HepG2 (cell line): ENCODE data around the gene PIWIL1. TPM values are rescaled to one million over a fixed set of nuclear protein-coding genes. Genes with fewer than 3 reads are reported as not detected.

Experiments used
- ATM ChIP-seq: fragments of 450-650 bp; IDR thresholded peaks from 2 replicates; pipeline ENCODE4 v1.7.1; 2017; ENCODE audit warnings: mild to moderate bottlenecking, borderline replicate concordance
- CC2D1A ChIP-seq: sonication (generic); formaldehyde crosslinking; IDR thresholded peaks from 2 replicates; pipeline ENCODE4 v1.8.1; 2023; ENCODE audit warnings: mild to moderate bottlenecking, missing genetic modification reagents
- GPN1 ChIP-seq: sonication (generic); formaldehyde crosslinking; IDR thresholded peaks from 2 replicates; pipeline ENCODE4 v1.5.1; 2020; ENCODE audit warnings: missing genetic modification reagents, borderline replicate concordance
- GTF2F1 ChIP-seq: fragments of 150-350 bp; IDR thresholded peaks from 2 replicates; pipeline ENCODE4 v1.6.1; 2014; ENCODE audit warnings: low read length
- polyA plus RNA-seq, 8 experiments: library from polyadenylated mRNA; depleted of rRNA in 3 of 8; stranded (reverse) in 7 of 8; unstranded in 1 of 8; fragments of >200 nt; fragmentation: Illumina TruSeq in 4 of 8; extraction: Trizol in 4 of 8; gene quantifications; 2 replicates each; pipeline versions ENCODE4 v1.2.1 to v1.2.3, GENCODE V29; 2011 to 2016; ENCODE audit warnings: low read depth in 4 of 8, missing spikeins in 1 of 8, mixed read lengths in 1 of 8; ENCODE audit not compliant: insufficient read depth in 1 of 8
- total RNA-seq, 5 experiments: library from RNA; depleted of rRNA; stranded (reverse); fragments of >200 nt; fragmentation: Illumina TruSeq; extraction: Trizol; gene quantifications; 2 replicates each; pipeline ENCODE4 v1.2.3, GENCODE V29; 2016; ENCODE audit warnings: low read depth in 1 of 5
- TF ChIP-seq, protein P1 (sequence below): sonication (generic); formaldehyde crosslinking; IDR thresholded peaks from one replicate; pipeline ENCODE4 v1.5.1; 2020; ENCODE audit warnings: mild to moderate bottlenecking, missing genetic modification reagents; ENCODE audit errors: not compliant biosample characterization
- TF ChIP-seq, protein P2 (sequence below): sonication (generic); formaldehyde crosslinking; IDR thresholded peaks from 2 replicates; pipeline ENCODE4 v1.4.0; 2020; ENCODE audit warnings: missing genetic modification reagents, mild to moderate bottlenecking, borderline replicate concordance

Gene PIWIL1
- total and polyA plus RNA-seq, 2 of the 13 experiments (the other 11 are each of a cell fraction or from before 2014, with no cell fraction given): not detected

DNA sequence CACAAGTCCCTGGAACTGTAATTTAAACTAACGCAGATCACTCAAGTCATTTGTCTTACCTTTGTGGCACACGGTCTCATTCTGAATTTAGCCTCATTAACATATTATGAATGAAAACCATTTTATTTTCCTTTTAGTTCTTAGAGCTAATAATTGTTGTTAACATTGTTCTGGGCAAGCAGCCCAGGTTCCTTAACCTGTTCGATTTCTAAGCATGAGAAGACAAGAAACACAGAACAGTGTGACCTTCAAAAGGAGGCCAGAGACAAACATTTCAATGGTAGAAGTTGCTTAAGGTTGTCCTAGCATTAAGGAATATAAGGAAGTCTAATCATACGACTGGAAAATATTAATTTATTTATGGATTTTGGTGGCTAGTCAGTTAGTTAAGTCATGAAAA, 35.2 kb downstream of the PIWIL1 start (continued):
- TF ChIP-seq, protein P1, sequence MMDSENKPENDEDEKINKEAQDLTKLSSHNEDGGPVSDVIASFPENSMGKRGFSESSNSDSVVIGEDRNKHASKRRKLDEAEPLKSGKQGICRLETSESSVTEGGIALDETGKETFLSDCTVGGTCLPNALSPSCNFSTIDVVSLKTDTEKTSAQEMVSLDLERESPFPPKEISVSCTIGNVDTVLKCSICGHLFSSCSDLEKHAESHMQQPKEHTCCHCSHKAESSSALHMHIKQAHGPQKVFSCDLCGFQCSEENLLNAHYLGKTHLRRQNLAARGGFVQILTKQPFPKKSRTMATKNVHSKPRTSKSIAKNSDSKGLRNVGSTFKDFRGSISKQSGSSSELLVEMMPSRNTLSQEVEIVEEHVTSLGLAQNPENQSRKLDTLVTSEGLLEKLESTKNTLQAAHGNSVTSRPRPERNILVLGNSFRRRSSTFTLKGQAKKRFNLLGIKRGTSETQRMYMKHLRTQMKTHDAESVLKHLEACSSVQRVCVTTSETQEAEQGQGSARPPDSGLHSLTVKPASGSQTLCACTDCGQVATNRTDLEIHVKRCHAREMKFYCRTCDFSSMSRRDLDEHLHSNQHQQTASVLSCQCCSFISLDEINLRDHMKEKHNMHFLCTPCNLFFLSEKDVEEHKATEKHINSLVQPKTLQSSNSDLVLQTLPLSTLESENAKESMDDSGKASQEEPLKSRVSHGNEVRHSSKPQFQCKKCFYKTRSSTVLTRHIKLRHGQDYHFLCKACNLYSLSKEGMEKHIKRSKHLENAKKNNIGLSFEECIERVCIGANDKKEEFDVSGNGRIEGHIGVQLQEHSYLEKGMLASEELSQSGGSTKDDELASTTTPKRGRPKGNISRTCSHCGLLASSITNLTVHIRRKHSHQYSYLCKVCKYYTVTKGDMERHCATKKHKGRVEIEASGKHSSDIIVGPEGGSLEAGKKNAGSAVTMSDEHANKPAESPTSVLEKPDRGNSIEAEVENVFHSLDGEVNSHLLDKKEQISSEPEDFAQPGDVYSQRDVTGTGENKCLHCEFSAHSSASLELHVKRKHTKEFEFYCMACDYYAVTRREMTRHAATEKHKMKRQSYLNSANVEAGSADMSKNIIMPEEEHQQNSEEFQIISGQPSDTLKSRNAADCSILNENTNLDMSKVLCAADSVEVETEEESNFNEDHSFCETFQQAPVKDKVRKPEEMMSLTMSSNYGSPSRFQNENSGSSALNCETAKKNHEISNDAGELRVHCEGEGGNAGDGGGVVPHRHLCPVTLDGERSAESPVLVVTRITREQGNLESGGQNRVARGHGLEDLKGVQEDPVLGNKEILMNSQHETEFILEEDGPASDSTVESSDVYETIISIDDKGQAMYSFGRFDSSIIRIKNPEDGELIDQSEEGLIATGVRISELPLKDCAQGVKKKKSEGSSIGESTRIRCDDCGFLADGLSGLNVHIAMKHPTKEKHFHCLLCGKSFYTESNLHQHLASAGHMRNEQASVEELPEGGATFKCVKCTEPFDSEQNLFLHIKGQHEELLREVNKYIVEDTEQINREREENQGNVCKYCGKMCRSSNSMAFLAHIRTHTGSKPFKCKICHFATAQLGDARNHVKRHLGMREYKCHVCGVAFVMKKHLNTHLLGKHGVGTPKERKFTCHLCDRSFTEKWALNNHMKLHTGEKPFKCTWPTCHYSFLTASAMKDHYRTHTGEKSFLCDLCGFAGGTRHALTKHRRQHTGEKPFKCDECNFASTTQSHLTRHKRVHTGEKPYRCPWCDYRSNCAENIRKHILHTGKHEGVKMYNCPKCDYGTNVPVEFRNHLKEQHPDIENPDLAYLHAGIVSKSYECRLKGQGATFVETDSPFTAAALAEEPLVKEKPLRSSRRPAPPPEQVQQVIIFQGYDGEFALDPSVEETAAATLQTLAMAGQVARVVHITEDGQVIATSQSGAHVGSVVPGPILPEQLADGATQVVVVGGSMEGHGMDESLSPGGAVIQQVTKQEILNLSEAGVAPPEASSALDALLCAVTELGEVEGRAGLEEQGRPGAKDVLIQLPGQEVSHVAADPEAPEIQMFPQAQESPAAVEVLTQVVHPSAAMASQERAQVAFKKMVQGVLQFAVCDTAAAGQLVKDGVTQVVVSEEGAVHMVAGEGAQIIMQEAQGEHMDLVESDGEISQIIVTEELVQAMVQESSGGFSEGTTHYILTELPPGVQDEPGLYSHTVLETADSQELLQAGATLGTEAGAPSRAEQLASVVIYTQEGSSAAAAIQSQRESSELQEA (CRISPR knock-in tag): no peak
- TF ChIP-seq CC2D1A (CRISPR knock-in tag) (no peak), GTF2F1 (no peak), ATM (no peak), GPN1 (CRISPR knock-in tag) (no peak)
- TF ChIP-seq, protein P2, sequence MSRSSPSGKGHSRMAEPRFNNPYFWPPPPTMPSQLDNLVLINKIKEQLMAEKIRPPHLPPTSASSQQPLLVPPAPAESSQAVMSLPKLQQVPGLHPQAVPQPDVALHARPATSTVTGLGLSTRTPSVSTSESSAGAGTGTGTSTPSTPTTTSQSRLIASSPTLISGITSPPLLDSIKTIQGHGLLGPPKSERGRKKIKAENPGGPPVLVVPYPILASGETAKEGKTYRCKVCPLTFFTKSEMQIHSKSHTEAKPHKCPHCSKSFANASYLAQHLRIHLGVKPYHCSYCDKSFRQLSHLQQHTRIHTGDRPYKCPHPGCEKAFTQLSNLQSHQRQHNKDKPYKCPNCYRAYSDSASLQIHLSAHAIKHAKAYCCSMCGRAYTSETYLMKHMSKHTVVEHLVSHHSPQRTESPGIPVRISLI: no peak
